ENCODE measurements around the gene SPARCL1.

GRCh38 chr4:87545052-87545451 is 15.9 kb upstream of the SPARCL1 start:
- TF ChIP-seq EZH2 (IDR thresholded peaks at IDR 0.05; ENCODE audit: insufficient read depth, poor library complexity, severe bottlenecking) (no peak), EZH2phosphoT487 (IDR thresholded peaks at IDR 0.05; ENCODE audit: insufficient read depth, low read depth) (no peak)
